Measurements from ENCODE around the gene PARK7.

DNA sequence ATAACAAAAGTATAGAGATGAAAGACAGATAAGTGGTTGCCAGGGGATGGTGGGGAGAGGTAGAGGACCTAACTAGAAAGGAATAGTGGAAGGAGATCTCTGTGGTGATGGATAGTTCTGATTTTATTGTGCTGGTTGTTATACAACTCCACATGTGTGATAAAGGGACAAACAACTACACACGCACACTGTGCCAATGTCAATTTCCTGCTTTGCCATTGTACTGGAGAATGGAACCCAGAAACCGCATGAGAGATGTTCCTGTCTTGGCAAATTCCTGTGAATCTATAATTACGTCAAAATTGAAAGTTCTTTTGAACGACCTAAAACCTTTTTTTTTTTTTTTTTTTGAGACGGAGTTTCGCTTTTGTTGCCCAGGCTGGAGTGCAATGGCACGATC is 31.9 kb upstream of the PARK7 start:
- TF ChIP-seq, protein P1, sequence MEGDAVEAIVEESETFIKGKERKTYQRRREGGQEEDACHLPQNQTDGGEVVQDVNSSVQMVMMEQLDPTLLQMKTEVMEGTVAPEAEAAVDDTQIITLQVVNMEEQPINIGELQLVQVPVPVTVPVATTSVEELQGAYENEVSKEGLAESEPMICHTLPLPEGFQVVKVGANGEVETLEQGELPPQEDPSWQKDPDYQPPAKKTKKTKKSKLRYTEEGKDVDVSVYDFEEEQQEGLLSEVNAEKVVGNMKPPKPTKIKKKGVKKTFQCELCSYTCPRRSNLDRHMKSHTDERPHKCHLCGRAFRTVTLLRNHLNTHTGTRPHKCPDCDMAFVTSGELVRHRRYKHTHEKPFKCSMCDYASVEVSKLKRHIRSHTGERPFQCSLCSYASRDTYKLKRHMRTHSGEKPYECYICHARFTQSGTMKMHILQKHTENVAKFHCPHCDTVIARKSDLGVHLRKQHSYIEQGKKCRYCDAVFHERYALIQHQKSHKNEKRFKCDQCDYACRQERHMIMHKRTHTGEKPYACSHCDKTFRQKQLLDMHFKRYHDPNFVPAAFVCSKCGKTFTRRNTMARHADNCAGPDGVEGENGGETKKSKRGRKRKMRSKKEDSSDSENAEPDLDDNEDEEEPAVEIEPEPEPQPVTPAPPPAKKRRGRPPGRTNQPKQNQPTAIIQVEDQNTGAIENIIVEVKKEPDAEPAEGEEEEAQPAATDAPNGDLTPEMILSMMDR (IDR thresholded peaks at IDR 0.05), result no peak
- no peak for TF ChIP-seq POLR2A (IDR thresholded peaks at IDR 0.05)

All from Peyer's patch (tissue), 4 donors.